CD1c-positive myeloid dendritic cell (primary cell): Measurements from ENCODE around the gene MMP24.
"Not testable (repeated sequence)": the region's sequence is repeated elsewhere in the genome, so short reads cannot be mapped to it uniquely, and the experiment has no call there.

ENCODE experiments used
- DNase-seq: peaks from one replicate; pipeline ENCODE4 v3.0.0-alpha.2; 2016; ENCODE audit errors: extremely low spot score

MMP24 gene

DNA sequence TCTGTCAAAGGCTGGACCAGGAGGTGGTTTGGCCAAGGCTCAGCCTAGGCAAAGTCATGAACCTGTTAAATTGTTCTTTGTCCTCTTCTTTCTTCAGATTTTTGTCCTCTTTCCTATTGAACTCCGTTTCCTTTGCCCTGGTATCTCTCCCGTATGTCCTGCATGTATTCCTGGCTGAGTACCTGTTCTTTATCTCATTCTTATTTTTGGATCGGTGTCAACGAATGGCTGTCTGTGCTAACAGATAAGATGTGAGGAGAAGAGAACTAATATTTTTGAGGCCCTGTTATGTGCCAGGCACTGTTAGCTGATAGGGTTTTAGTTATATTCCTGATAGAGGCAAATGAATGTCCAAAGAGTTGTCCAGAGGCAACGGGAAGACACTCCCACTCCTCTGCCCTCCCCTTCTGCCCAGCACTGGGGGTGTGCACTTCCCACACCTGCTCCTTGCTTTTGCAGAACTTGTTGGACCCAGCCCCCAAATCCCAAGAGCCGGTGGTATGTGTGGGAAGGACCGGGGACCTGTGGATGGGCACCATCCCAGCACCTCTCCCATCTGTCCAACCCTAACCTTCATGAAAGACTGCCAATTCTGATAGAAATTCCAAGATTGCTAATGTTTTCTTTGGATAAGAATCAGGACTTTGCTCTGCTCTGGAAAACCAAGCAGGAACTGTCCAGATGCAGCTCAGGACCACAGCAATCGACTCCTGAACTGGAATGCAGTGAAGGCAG is 30.9 kb downstream of the MMP24 start:
- no peak for DNase-seq

DNA sequence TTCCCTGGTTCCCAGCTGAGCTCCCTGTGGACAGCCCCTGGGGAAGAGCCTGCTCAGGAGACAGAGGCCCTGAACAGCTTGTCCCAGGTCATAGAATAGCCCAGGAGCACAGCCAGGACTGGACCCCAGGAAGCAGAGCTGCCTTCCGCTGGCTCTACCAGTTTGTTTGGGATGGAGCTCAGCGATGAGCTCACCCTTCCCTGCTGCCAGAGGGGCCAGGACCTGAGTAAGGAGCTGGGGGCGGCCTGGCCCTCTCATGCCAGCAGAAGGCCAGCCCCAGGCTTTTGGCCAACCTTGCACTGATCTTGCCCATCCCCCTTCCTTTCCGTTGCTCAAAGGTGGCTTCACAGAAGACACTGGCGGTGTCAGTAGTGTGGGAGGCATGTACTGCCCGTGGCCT is 33.9 kb downstream of the MMP24 start:
- DNase-seq: no peak

DNA sequence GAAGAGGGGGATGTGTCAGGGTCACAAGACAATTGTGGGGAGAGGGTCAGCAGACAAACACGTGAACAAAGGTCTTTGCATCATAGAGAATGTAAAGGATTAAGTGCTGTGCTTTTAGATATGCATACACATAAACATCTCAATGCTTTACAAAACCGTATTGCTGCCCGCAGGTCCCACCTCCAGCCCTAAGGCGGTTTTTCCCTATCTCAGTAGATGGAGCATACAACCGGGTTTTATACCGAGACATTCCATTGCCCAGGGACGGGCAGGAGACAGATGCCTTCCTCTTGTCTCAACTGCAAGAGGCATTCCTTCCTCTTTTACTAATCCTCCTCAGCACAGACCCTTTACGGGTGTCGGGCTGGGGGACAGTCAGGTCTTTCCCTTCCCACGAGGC is 35.8 kb downstream of the MMP24 start:
- DNase-seq: not testable (repeated sequence)

DNA sequence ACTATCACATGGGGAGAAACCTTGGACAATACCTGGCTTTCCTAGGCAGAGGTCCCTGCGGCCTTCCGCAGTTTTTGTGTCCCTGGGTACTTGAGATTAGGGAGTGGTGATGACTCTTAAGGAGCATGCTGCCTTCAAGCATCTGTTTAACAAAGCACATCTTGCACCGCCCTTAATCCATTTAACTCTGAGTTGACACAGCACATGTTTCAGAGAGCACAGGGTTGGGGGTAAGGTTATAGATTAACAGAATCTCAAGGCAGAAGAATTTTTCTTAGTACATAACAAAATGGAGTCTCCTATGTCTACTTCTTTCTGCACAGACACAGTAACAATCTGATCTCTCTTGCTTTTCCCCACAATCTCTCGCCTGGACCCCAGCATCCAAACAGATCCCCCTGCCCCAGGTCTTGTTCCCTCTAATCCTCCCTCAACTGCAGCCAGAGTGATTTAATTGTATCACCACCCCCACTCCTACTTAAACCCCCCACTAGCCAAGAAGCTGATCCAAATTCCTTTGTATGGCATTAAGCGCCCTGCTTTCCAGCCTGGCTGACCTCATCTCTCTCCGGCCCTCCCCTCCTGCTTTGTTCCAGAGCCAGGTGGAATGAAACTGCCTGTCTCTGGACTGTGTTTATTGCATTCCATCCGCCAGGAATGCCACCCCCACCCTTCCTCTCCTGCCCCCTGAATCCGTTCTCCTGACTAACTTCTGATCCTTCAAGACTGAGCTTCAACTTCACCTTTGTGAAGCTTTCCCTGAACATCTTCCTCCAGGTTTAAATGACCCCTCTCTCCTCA is 36.4 kb downstream of the MMP24 start:
- DNase-seq: not testable (repeated sequence)

DNA sequence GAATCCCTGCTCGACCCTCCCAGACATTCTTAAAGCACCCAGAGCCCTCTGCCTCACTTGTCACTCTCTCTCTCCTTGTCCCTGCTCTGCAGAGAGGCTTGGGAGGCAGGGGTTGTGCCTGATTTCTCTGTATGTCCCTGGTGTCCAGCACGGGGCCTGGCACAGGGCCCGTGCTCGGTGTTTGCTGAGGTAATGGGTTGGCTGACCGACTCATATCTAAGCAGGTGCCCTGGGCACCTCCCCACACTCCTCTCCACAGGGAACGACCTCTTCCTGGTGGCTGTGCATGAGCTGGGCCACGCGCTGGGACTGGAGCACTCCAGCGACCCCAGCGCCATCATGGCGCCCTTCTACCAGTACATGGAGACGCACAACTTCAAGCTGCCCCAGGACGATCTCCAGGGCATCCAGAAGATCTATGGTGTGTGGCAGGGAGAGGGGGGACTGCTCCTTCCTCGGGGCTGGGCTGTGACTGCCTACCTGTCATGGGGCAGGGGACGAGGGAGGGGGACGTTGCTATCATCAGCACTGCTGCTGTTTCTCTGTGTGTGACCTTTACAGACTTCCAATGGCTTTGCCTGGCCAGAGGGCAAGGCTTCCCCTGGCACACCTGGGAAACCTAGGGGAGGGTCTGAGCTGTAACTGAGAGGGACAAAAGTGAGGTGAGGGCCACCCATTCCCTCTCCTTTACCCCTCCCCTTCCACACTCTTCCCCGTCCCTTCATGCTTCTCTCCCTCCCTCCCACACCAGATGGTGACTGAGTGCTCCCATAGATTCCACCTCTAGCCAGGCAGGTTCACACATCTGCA is 37.2 kb downstream of the MMP24 start:
- DNase-seq: no peak

DNA sequence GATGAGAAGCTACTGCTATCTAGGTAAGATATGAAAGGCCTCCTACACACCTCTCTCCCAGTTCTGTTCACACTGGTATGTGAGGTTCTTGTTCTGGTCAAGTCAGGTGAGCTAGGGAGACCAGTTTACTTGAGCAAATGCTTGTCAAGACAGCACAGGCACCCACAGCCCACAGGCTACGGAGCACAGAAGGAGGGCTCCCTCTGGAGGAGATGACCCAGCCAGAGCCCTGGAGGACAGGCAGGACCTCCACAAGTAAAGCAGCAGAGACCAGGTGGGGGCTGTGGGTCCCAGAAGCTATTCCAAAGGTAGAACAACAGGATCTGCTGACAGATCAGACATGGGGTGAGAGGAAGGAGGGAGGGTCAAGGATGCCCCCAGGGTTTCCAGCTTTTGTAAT is 38.3 kb downstream of the MMP24 start:
- no peak for DNase-seq

DNA sequence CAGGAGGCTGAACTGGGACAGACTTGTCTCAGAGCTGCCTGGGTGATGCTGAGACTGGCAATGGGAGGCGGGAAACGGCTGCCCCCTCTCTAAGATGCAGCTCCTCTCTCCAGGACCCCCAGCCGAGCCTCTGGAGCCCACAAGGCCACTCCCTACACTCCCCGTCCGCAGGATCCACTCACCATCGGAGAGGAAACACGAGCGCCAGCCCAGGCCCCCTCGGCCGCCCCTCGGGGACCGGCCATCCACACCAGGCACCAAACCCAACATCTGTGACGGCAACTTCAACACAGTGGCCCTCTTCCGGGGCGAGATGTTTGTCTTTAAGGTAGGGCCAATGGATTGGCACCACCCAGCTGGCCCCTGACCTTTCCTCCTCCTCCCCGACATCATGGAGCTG is 40.6 kb downstream of the MMP24 start:
- DNase-seq: no peak

DNA sequence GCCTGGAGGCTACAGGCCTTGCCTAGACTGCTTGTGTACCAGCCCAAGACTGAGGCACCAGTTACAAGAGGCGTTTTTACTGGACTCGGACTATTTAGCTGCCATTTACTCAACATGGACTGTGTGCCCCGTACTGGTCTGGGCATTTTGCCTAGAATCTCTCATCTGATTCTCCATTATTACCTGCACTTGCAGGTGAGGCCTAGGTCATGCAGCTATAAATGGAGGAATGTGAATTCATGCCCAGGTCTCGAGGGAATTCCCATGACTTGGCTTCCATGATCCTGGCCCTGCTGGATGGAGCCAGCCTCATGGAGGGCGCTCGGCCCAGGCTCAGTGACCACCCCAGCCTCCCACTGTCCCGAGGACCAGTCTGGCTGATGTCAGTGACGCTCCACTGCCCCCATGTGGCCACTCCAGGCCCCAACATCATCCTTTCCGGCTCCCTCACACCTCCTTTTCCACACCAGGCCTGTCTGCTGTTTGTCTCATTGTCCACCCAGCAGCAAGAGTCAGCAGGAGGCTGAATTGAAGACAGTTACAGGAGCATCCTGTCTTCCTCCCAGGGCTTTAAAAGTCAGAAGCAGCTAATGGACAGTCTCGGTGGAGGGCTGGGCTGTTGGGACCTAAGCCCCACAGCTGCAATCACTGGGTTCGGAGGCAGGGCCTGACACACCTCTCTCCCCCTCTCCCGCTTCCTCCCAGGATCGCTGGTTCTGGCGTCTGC is 42.7 kb downstream of the MMP24 start:
- DNase-seq: peak; percentile 41

DNA sequence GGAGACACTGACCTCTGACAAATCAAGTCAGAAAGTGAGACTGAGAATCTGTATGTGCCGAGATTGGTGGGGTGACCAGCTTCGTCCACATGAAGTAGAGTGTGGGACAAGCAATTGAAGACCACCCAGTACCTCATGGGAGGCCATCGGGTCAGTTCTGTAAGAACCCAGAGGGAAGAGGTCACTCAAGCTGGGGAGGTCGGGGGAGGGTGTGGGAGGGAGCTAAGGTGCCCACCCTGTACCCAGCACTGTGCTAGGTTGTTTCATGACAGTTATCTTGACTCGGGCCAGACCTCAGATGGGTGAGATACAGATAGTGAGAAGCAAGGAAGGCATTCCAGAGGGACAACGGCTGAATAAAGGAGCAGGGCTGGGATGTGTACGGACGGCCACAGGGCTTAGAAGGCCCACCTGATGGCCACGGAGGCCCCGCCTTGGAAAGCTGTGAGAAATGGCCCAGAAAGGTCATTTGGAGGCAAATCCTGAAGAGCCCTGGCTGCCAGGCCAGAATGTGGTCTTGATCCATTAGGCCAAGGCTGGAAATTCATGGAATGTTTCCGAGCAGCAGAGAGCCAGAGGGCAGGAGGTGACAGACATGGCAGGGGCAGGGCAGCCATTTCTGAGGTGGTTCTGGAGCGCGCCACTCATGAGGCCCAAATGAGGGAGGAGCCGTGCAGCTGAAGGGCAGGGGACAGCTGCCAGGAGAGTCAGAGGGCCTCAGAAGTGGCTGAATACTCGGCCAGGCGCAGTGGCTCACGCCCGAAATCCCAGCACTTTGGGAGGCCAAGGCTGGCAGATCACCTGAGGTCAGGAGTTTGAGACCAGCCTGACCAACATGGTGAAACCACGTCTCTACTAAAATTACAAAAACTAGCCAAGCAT is 43.8 kb downstream of the MMP24 start:
- no peak for DNase-seq

DNA sequence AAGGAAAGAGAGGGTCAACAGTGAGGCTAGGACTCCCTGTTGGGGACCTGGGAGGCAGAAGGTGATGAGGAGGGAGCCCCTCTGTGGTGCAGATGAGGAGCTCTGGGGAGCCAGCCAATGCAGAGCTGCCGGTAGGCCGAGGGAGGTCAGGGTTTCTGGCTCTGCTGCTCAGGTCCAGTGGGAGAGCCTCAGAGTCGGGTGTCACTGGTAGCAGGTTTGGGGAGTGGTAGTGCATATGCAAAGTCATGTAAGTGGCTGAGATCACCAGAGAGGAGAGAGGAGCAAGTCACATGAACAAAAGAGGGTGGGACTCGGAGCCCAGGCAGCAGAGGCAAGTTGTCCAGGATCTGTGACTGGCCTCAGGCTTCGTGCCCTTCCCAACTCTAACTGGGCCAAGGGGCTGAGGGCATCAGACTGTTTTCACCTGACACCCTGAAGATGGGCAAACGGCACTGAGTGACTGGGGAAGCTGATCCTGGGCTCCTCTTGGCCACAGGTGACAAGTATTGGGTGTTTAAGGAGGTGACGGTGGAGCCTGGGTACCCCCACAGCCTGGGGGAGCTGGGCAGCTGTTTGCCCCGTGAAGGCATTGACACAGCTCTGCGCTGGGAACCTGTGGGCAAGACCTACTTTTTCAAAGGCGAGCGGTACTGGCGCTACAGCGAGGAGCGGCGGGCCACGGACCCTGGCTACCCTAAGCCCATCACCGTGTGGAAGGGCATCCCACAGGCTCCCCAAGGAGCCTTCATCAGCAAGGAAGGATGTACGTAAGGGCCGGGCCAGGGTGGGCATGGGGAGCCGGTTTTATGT is 44.8 kb downstream of the MMP24 start:
- no peak for DNase-seq

DNA sequence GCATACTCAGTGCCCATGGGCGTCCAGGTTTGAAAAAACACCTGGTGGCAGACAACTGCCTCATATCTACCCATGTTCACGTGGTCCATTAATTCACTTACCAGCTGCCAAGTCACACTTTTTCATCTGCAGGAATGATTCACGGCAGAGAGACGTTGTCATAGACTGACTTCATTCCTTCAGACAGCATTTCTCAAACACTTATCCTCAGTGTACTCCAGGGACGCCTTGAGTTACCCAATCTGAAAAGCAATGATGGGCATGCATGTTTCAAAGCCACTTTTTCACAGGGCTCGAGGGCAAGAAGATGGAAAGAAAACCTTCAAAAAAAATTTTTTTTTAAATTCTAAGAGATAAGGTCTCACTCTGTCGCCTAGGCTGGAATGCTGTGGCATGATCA is 45.4 kb downstream of the MMP24 start:
- DNase-seq: no peak

DNA sequence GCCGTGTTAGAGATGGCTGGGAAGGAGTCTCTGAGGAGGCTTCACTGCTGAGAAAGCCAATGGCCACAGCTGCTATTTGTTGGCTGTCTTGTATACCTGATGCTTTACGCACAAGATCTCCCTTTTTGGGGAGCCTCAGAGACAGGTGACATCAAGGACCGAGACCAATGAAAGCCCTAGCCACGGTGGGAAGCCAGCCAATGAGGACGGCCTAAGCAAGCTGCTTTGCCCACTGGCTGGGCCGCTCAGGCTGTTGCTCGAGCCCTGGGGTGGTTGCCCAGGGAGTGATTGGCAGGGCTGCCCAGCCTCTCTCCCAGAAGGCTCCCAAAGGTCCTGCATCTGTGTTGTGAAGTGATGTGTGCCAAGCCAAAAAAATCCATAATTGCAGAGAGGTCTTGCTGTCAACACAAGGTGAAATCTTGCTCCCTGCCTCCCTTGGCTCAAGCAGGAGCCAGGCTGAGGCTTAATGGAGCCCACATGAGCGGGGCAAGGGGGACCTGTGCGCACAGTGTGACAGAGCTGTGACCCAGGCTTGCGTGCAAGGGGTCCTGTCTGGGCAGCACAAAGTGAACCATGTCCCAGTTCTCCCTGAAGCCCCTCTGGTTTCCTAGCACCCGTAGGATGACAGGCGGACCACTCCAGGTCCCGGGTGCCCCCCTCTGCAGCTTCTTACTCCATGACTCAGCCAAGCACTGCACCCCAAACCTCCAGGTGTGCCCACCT is 47.1 kb downstream of the MMP24 start:
- DNase-seq: no peak

DNA sequence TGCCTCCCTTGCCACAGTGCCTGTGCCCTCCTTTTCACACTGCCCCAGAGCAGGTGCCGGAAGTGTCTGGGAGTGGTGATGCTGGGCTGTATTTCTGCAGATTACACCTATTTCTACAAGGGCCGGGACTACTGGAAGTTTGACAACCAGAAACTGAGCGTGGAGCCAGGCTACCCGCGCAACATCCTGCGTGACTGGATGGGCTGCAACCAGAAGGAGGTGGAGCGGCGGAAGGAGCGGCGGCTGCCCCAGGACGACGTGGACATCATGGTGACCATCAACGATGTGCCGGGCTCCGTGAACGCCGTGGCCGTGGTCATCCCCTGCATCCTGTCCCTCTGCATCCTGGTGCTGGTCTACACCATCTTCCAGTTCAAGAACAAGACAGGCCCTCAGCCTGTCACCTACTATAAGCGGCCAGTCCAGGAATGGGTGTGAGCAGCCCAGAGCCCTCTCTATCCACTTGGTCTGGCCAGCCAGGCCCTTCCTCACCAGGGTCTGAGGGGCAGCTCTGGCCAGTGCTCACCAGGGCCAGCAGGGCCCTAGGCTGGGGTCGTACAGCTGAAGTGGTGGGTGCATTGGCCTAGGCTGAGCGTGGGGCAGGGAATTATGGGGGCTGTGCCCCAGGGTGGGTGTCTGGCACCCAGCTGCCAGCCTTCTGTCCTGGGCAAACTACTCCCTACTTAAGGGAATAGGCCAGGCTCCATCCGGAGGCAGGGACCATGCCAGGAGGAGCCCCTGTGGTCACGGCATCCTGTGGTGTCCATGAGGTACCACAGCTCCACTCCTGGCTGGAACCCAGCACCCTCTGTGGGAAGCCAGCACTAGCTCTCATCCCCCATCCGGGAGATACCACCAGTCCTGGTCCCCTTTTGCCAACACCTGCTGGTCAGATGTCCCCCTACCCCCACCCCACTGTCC is 47.9 kb downstream of the MMP24 start:
- DNase-seq: no peak

DNA sequence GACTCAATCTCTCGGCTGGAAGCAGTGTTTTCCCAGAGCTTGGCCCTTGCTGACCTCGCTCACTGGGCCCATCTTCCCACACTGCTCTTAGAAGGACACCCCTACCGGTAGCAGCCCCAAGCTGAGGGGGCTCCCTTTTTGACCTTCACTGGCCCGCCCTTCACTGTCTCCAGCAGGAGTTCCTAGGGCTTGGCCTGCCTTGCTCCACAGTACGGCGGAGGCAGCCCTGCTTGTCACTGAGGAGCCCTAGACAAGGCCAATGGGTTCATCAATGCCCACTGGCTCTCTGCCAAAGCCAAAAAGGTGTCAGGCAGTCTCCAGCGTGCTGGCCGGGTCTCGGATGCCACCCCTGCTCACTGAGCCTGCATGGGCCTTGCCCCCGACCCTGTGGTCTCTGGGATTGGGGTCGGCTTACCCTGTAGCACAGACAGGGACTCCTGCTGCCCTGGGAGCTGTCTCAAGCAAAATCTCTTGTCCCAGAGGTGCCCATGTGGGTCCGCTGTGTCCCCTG is 49.3 kb downstream of the MMP24 start:
- DNase-seq: no peak

DNA sequence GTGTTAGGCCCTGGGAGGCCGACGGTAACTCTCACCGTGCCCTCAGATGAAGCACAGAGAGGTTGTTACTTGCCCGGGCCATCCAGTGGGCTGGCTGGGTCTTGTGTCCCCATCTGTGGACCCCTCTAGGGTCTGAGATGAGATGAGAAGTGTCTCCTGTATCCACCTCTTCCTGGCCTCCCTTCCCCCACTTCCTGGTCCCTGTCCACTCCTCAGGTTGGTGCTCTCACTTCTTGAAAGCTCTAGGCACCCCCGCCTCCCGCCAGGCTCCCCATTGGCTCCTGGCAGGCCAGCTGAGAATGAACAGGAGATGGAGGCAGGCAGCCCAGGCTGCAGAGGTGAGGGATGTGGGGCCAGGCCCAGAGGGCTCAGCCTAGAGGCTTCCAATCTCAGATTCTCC is 49.9 kb downstream of the MMP24 start:
- no peak for DNase-seq

DNA sequence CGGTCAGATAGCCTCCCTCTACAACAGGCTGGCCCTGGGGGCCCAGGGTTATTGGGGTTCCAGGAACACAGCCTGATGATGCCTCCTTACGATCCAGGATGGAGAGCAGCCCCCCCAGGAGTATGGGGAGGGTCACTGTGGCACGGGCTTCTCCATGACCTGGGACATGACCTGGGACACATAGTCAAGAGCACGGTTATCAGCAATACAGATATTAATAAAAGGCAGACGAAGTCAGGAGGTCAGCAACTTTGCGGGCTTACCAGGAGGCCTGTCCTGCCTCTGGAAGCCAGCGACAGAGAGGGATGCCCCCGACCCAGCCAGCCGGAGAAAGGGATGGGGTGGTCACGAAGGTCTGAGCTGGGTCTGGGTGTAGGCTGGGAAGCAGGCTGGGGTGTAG is 50.6 kb downstream of the MMP24 start:
- DNase-seq: no peak

DNA sequence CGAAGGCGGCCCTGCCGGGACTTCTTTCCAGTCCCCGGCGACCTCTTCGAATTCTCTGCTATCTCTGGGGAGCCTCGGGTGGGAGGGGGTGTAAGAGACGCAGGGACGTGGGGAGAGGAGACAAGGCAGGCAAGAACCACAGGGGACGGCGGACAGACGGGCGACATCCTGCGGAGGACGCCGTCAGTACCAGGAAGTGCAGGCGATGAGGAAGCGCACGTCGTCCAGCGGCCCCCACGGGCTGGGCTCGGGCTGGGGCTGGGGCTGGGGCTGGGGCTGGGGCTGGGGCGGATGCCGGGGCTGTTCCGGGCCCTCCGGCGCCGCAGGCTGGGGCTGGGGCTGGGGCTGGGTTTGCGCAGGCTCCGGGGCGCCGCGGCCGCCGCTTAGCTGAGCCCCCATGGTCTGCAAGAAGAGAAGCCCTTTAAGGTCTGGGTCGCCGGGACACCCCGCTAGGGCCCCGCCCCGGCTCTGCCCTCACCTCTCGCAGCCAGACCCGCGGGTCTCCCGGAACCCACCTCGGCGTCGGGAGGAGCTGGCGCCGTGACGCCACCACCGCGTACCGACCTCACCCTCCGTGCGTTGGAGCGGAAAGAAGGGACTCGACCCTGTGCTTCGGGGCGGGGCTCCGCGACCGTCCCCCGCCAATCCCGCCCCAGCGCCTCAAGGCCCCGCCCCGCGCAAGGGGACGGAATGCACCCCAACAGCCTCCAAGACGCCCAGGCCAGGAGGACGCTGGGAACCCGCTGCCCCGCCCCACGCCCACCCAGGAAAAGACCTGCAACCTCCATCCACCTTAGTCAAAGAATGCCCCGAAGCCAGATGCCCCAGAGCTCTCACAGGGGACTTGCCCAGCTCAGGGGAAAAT is 51.3 kb downstream of the MMP24 start, which contains the start of gene MMP24OS:
TSS of gene MMP24OS (minus strand) at position 592 of the 865 bp plus-strand sequence. CDS start at position 399, 193 bp downstream.
- DNase-seq: peak; percentile 94
